Adrenal gland (tissue), 5 donors: ENCODE measurements around the gene CNOT6L.

ENCODE experiments used
- CTCF ChIP-seq, 6 experiments: fragments of 450-650 bp in 4 of 6; fragments of 200-600 bp in 2 of 6; sonication (generic) in 1 of 6; IDR thresholded peaks; 1 replicate in 5 of 6; 2 replicates in 1 of 6; pipeline versions ENCODE4 v1.5.1 to v1.8.0; 2016 to 2021; ENCODE audit warnings: antibody characterized with exemption in 6 of 6, mild to moderate bottlenecking in 2 of 6, moderate library complexity in 1 of 6
- POLR2A ChIP-seq, 2 donors: fragments of 450-650 bp; IDR thresholded peaks; one replicate each; pipeline ENCODE4 v1.6.1; 2017; ENCODE audit warnings: antibody characterized with exemption in 2 of 2, mild to moderate bottlenecking in 2 of 2, moderate library complexity in 1 of 2
- donor health status: DM: no; HTN: no; CAD: no.

- TF ChIP-seq POLR2A (IDR thresholded peaks at IDR 0.05) (no peak), CTCF (IDR thresholded peaks at IDR 0.05) (no peak)
Measured at GRCh38 chr4:77844363-77844762, 25.2 kb upstream of the CNOT6L start.
